HFFc6 (cell line): ENCODE measurements around the gene NEURL3. TPM values are rescaled to one million over a fixed set of nuclear protein-coding genes. Genes with fewer than 3 reads are reported as not detected.

ENCODE experiments used
- DNase-seq: peaks from one replicate; pipeline ENCODE4 v3.0.0-alpha.2; 2018
- H3K27ac Mint-ChIP-seq: 2 replicates; pipeline ENCODE4 v1.8.0; 2020; ENCODE audit warnings: mild to moderate bottlenecking, mixed read lengths
- H3K27me3 Mint-ChIP-seq: 2 replicates; pipeline ENCODE4 v1.8.0; 2021; ENCODE audit warnings: mild to moderate bottlenecking, moderate library complexity, mixed read lengths; ENCODE audit not compliant: insufficient read depth
- H3K36me3 Mint-ChIP-seq: 2 replicates; pipeline ENCODE4 v1.8.0; 2021; ENCODE audit warnings: low read depth, mixed read lengths
- H3K4me1 Mint-ChIP-seq: 2 replicates; pipeline ENCODE4 v1.8.0; 2020; ENCODE audit warnings: low read depth, mixed read lengths
- H3K4me3 Mint-ChIP-seq: 2 replicates; pipeline ENCODE4 v1.8.0; 2020; ENCODE audit warnings: mild to moderate bottlenecking, moderate library complexity, mixed read lengths
- H3K9me3 Mint-ChIP-seq: 2 replicates; pipeline ENCODE4 v1.8.0; 2020; ENCODE audit warnings: mild to moderate bottlenecking, mixed read lengths
- CTCF ChIP-seq: fragments of 200-600 bp; sonication (generic); IDR thresholded peaks from 2 replicates; pipeline ENCODE4 v1.5.0; 2021; ENCODE audit warnings: antibody characterized with exemption, mild to moderate bottlenecking
- total RNA-seq, 6 experiments: library from RNA; stranded (reverse); fragmentation: NEBNext Ultra II Directional; extraction: Animal tissue kit (Norgen Biotek cat#: 25700); gene quantifications; 2 replicates in 1 of 6; 3 replicates in 5 of 6; pipeline ENCODE4 v1.2.3, GENCODE V29; 2021

Gene NEURL3
- total RNA-seq, 6 experiments from 2014 or later = not detected

- Mint-ChIP-seq H3K36me3 (peaks cover 21% of the 10 kb centered on the region), H3K4me3 (no peak overlapping the region), H3K4me1 (peaks cover 44% of the 10 kb centered on the region), H3K9me3 (no peaks in the 10 kb centered on the region), H3K27me3 (peaks cover 2% of the 10 kb centered on the region; the same call in 1 of the 2 replicates), H3K27ac (no peak overlapping the region)
- no peak for DNase-seq
- TF ChIP-seq CTCF = no peak
These were observed 37.3 kb upstream of the NEURL3 start for GRCh38 chr2:96542357-96542977.

GRCh38 chr2:96541398-96542152, 36.4 kb upstream of the NEURL3 start:
- Mint-ChIP-seq H3K9me3 (no peaks in the 10 kb centered on the region), H3K27ac (peak overlapping the region; percentile 61), H3K4me3 (peak overlapping the region; percentile 57), H3K4me1 (peaks cover 42% of the 10 kb centered on the region), H3K36me3 (peaks cover 19% of the 10 kb centered on the region), H3K27me3 (peaks cover 2% of the 10 kb centered on the region; the same call in 1 of the 2 replicates)
- peak; percentile 57 for DNase-seq
- no peak for TF ChIP-seq CTCF

- H3K36me3 Mint-ChIP-seq = peaks cover 15% of the 10 kb centered on the region
- DNase-seq = peak; percentile 89
- peaks cover 42% of the 10 kb centered on the region for H3K4me1 Mint-ChIP-seq
- peaks cover 2% of the 10 kb centered on the region; the same call in 1 of the 2 replicates for H3K27me3 Mint-ChIP-seq
- H3K27ac Mint-ChIP-seq = peak overlapping the region; percentile 76
- no peak for TF ChIP-seq CTCF
- no peaks in the 10 kb centered on the region for H3K9me3 Mint-ChIP-seq
- H3K4me3 Mint-ChIP-seq = peak overlapping the region; percentile 38
These were observed 35.0 kb upstream of the NEURL3 start for GRCh38 chr2:96540136-96540535.

- H3K4me1 Mint-ChIP-seq = peaks cover 46% of the 10 kb centered on the region
- peak overlapping the region; percentile 76 for H3K27ac Mint-ChIP-seq
- H3K4me3 Mint-ChIP-seq = peak overlapping the region; percentile 37
- DNase-seq = no peak
- H3K27me3 Mint-ChIP-seq = peaks cover 2% of the 10 kb centered on the region; the same call in 1 of the 2 replicates
- H3K36me3 Mint-ChIP-seq = peaks cover 10% of the 10 kb centered on the region
- no peaks in the 10 kb centered on the region for H3K9me3 Mint-ChIP-seq
- TF ChIP-seq CTCF = no peak
These were observed 34.2 kb upstream of the NEURL3 start for GRCh38 chr2:96539215-96539920.

GRCh38 chr2:96538487-96539214, 33.5 kb upstream of the NEURL3 start:
- TF ChIP-seq CTCF = no peak
- peaks cover 6% of the 10 kb centered on the region for H3K36me3 Mint-ChIP-seq
- peaks cover 2% of the 10 kb centered on the region; the same call in 1 of the 2 replicates for H3K27me3 Mint-ChIP-seq
- H3K27ac Mint-ChIP-seq = no peak overlapping the region
- H3K9me3 Mint-ChIP-seq = no peaks in the 10 kb centered on the region
- H3K4me1 Mint-ChIP-seq = peaks cover 54% of the 10 kb centered on the region
- H3K4me3 Mint-ChIP-seq = peak overlapping the region; percentile 92
- DNase-seq = peak; percentile 23
